ENCODE measurements around the gene NBEA. TPM values are rescaled to one million over a fixed set of nuclear protein-coding genes. Genes with fewer than 3 reads are reported as not detected.

Gene NBEA
- total and polyA plus RNA-seq, 12 donors, result 3.1 to 19.7 (median 14.2) TPM

DNA sequence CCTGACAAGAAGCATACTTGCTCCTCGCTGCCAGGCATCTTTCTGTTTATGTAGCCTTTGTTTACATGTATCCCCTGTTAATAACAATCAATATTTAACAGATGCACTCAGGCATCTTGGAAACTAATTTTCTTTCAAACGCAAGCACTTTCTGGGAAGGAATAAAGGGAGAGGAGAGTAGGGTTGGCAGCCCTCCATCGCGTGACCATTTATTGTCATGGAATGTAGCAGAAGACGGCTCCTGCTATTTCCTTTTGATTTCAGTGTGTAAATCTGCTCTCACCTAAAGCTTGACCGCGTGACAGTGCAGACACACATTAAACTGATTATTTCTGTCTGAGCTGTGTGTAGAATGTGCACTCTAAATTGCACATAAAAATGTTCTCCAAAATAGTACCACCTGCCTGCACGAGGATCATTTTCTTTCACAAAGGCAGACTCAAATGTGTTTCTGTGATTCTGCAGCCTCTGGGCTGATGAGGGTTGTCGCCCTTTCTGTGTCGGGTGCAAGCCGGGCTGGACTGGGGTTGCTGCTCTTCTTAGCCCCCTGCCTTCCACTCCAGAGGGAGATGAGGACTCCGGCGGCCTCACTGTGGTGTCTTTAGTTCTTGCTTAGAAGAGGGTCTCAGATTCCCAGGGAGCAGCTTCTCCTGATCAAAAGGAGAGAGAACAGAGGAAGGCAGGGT, 757.9 kb downstream of the NBEA start:
- intact Hi-C loops (cut with DNase I), result no loop called here
- Histone ChIP-seq H3K27ac (no peak overlapping the region), H3K9me3 (replicated peaks in 1 of 3) (no peaks in the 10 kb centered on the region), H3K4me3 (no peak overlapping the region), H3K4me1 (replicated peaks in 1 of 2) (no peaks in the 10 kb centered on the region), H3K27me3 (no peaks in the 10 kb centered on the region), H3K36me3 (replicated peaks in 1 of 2) (no peaks in the 10 kb centered on the region)
- TF ChIP-seq, protein P1, sequence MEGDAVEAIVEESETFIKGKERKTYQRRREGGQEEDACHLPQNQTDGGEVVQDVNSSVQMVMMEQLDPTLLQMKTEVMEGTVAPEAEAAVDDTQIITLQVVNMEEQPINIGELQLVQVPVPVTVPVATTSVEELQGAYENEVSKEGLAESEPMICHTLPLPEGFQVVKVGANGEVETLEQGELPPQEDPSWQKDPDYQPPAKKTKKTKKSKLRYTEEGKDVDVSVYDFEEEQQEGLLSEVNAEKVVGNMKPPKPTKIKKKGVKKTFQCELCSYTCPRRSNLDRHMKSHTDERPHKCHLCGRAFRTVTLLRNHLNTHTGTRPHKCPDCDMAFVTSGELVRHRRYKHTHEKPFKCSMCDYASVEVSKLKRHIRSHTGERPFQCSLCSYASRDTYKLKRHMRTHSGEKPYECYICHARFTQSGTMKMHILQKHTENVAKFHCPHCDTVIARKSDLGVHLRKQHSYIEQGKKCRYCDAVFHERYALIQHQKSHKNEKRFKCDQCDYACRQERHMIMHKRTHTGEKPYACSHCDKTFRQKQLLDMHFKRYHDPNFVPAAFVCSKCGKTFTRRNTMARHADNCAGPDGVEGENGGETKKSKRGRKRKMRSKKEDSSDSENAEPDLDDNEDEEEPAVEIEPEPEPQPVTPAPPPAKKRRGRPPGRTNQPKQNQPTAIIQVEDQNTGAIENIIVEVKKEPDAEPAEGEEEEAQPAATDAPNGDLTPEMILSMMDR (IDR thresholded peaks at IDR 0.05), result no peak
- TF ChIP-seq POLR2A (IDR thresholded peaks at IDR 0.05), result no peak
- DNase-seq, result peak in 1 of 7 donors; percentile 10
- 51 to 67% (median 55%) methylated on average over 10 to 13 of the region's 13 CpGs for WGBS, 4 donors

DNA sequence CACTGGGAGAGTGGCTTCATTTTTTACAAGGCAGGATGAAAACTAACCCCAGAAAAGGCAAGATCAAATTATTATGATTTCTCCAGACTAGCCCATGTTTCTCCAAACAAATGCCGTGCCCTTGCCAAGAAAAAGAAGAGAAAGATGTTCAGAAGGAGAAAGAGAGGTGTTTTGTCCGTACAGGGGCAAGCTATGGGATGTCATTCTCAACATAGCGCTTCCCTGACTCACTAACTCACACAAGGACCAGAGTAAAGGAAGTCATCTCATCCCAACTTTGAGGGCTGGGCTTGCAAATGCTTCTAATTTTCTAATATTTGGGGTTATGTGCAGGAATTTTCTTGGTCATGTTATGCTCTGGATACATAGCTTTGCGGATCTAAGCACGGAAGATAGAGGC, 758.6 kb downstream of the NBEA start:
- WGBS, 4 donors, result 73 to 87% (median 85%) methylated on average over 5 of the region's 5 CpGs
- TF ChIP-seq POLR2A (IDR thresholded peaks at IDR 0.05), result no peak
- TF ChIP-seq, protein P1 (IDR thresholded peaks at IDR 0.05), result no peak
- Histone ChIP-seq H3K4me3 (no peak overlapping the region), H3K36me3 (replicated peaks in 1 of 2) (no peaks in the 10 kb centered on the region), H3K27ac (no peak overlapping the region), H3K4me1 (replicated peaks in 1 of 2) (no peaks in the 10 kb centered on the region), H3K9me3 (replicated peaks in 1 of 3) (no peaks in the 10 kb centered on the region), H3K27me3 (no peaks in the 10 kb centered on the region)
- DNase-seq, result no peak
- intact Hi-C loops (cut with DNase I), result no loop called here

DNA sequence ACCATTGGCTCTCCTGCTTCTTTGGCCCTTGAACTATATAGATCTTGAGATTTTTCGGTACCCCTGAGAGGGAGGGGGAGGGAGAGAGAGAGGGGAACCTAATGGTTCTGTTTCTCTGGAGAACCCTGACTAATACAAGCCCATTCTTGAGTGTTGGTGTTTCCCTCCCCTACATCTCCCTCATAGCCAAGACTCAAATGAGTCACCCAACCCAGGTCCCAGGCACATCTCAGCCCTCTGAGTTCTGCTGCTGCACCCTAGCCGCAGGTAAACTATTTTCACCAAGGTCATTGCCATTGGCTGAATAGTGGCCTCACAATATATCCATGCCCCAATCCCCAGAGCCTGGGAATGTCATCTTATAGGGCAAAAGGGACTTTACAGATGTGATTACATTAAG, 760.2 kb downstream of the NBEA start:
- 73 to 94% (median 82%) methylated on average over 1 to 2 of the region's 2 CpGs for WGBS, 4 donors
- TF ChIP-seq, protein P1 (IDR thresholded peaks at IDR 0.05), result no peak
- TF ChIP-seq POLR2A (IDR thresholded peaks at IDR 0.05), result no peak
- Histone ChIP-seq H3K27me3 (no peaks in the 10 kb centered on the region), H3K4me1 (replicated peaks in 1 of 2) (no peaks in the 10 kb centered on the region), H3K27ac (no peak overlapping the region), H3K9me3 (replicated peaks in 1 of 3) (no peaks in the 10 kb centered on the region), H3K36me3 (replicated peaks in 1 of 2) (no peaks in the 10 kb centered on the region), H3K4me3 (no peak overlapping the region)
- intact Hi-C loops (cut with DNase I), result no loop called here
- DNase-seq, result no peak

DNA sequence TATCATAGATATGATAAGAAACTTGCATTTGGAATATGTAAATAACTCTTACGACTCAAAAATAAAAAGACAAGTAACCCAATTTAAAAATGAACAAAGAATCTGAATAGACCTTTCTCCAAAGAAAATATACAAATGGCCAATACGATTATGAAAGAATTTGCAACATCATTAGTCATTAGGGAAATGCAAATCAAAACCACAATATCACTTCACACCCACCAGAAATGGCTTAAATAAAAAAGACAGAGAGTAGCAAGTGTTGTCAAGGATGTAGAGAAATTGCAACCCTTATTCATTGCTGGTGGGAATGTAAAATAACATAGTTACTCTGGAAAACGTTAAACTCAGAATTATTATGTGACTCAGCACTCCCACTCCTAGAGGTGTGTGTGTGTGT, 761.0 kb downstream of the NBEA start:
- Histone ChIP-seq H3K27me3 (no peaks in the 10 kb centered on the region), H3K4me1 (replicated peaks in 1 of 2) (no peaks in the 10 kb centered on the region), H3K9me3 (replicated peaks in 1 of 3) (no peaks in the 10 kb centered on the region), H3K27ac (no peak overlapping the region), H3K36me3 (replicated peaks in 1 of 2) (no peaks in the 10 kb centered on the region), H3K4me3 (no peak overlapping the region)
- intact Hi-C loops (cut with DNase I), result no loop called here
- TF ChIP-seq, protein P1 (IDR thresholded peaks at IDR 0.05), result no peak
- no peak for TF ChIP-seq POLR2A (IDR thresholded peaks at IDR 0.05)
- WGBS, 4 donors, result 69 to 77% (median 72%) methylated on average over 3 of the region's 3 CpGs
- no peak for DNase-seq
